Measurements from ENCODE around the gene SDR39U1.
"Not testable (repeated sequence)": the region's sequence is repeated elsewhere in the genome, so short reads cannot be mapped to it uniquely, and the experiment has no call there.

The SDR39U1 gene, protein sequence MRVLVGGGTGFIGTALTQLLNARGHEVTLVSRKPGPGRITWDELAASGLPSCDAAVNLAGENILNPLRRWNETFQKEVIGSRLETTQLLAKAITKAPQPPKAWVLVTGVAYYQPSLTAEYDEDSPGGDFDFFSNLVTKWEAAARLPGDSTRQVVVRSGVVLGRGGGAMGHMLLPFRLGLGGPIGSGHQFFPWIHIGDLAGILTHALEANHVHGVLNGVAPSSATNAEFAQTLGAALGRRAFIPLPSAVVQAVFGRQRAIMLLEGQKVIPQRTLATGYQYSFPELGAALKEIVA

DNA sequence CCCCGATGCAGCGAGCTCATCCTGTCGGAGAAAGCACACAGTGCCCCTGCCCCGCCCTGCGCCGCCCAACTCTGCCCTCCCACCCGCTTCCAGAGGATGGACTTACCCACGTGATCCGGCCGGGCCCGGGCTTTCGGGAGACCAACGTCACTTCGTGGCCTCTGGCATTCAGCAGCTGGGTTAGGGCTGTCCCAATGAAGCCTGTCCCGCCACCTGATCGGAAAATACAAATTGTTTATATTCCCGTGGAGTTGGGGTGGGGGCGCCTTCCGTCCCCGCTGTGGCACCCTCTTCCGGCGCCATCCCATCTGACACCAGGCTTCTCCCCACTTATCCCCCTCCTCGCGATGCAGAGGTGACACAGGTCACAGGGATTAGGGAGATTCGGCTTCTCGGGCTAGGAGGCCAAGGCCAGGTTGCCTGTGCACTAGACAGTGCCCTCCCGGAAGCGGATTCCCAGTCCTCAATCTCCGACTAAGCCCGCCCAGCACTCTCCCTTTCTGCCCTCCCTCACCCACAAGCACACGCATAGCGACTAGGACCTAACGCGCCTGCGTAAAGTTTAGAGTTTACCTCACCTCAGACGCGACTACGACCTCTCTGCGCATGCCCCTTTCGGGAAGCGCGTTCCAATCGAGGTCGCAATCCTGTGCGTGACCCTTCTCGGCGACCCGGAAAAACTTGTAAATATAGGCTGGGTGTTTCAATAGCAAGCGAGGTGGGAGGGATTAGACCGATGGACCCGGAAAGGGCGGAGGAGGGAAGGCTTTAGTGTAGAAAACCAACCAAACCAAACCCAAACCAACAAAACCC, at the start of gene SDR39U1:
Gene SDR39U1, minus strand, starts transcription at position 537 of the 813 bp plus-strand sequence. Its CDS starts 7 bp downstream, at position 530.
- peak; percentile 90 for DNase-seq (ENCODE audit: low read depth)

DNA sequence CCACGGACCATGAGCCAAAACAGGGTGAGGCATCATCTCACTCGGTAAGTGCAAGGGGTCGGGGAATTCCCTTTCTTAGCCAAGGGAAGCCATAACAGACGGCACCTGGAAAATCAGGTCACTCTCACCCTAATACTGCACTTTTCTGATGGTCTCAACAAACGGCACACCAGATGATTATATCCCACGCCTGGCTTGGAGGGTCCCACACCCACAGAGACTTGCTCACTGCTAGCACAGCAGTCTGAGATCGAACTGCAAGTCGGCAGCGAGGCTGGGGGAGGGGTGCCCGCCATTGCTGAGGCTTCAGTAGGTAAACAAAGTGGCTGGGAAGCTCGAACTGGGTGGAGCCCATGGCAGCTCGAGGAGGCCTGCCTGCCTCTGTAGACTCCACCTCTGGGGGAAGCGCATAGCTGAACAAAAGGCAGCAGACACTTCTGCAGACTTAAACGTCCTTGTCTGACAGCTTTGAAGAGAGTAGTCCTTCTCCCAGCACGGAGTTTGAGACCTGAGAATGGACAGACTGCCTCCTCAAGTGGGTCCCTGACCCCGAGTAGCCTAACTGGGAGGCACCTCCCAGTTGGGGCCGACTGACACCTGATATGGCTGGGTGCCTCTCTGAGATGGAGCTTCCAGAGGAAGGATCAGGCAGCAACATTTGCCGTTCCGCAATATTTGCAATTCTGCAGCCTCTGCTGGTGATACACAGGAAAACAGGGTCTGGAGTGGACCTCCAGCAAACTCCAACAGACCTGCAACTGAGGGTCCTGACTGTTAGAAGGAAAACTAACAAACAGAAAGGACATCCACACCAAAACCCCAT, 49.2 kb upstream of the SDR39U1 start:
- DNase-seq (ENCODE audit: low read depth): not testable (repeated sequence)

GRCh38 chr14:24483604-24484252, 41.2 kb upstream of the SDR39U1 start:
- no peak for DNase-seq (ENCODE audit: low read depth)

DNA sequence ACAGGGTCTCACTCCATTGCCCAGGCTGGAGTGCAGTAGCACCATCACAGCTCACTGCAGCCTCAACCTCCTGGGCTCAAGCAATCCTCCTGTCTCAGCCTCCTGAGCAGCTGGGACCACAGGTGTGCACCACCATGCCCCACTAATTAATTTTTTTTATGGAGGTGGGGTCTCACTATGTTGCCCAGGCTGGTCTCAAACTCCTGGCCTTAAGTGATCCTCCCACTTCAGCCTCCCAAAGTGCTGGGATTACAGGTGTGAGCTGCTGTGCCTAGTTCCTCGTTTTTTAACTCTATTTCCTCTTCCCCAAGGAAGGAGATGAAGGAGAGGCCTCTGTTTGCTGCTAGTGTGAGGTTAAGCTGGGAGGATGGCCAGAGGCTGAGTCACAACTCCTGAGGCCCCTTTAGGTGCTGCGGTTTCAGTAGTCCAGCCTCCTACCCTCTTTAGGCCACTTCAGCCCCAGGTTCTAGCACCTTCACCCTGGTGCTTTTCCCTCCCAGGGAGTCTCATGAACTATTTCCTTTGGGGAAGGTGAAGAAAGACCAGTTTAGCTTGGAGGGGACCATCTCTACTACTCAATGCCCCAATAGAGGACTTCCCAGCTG, 40.2 kb upstream of the SDR39U1 start:
- not testable (repeated sequence) for DNase-seq (ENCODE audit: low read depth)

GRCh38 chr14:24481622-24482324, 39.2 kb upstream of the SDR39U1 start:
- peak; percentile 24 for DNase-seq (ENCODE audit: low read depth)

GRCh38 chr14:24479999-24480398, 37.4 kb upstream of the SDR39U1 start:
- not testable (repeated sequence) for DNase-seq (ENCODE audit: low read depth)

DNA sequence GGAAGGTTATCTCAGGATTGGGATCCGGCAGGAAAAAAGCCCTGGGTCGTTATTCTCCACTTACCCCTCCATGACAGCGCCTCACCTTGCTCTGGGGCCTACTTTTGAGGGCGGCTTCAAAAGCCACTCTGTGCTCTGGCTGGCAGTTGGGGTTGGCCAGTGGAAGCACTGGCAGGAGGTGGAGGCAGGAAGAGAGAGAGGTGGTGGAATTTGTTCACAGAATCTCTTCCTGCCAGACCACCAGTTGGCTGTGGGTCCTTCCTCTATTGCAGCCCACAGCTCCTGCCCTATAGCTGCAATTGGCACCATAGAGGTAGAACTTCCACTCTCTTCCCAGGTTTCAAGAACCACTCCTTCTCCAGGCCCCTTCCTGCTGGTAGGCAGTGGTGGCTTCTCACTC, 32.7 kb upstream of the SDR39U1 start:
- DNase-seq (ENCODE audit: low read depth): no peak

DNA sequence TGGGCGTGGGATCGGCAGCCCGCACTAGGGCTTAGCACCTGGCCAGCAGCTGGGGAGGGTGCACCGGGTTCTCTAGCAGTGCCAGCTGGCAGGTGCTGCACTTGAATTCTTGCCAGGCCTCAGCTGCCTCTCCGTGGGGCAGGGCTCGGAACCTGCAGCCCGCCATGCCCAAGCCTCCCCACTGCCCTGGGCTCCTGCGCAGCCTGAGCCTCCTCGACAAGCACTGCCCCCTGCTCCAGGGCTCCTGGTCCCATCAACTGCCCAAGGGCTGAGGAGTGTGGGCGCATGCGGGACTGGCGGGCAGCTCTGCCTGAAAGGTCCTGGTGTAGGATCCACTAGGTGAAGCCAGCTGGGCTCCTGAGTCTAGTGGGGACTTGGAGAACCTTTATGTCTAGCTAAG, 30.6 kb upstream of the SDR39U1 start:
- DNase-seq (ENCODE audit: low read depth): no peak

DNA sequence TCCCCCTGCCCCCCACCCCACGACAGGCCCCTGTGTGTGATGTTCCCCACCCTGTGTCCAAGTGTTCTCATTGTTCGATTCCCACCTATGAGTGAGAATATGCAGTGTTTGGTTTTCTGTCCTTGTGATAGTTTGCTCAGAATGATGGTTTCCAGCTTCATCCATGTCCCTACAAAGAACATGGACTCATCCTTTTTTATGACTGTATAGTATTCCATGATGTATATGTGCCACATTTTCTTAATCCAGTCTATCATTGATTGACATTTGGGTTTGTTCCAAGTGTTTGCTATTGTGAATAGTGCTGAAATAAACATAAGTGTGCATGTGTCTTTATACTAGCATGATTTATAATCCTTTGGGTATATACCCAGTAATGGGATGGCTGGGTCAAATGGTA, 27.9 kb upstream of the SDR39U1 start:
- DNase-seq (ENCODE audit: low read depth): not testable (repeated sequence)

GRCh38 chr14:24465805-24466204, 23.2 kb upstream of the SDR39U1 start:
- DNase-seq (ENCODE audit: low read depth): no peak

- no peak for DNase-seq (ENCODE audit: low read depth)
Measured at GRCh38 chr14:24465368-24465767, 22.8 kb upstream of the SDR39U1 start.

- no peak for DNase-seq (ENCODE audit: low read depth)
Measured at GRCh38 chr14:24463884-24464785, 21.6 kb upstream of the SDR39U1 start.

DNA sequence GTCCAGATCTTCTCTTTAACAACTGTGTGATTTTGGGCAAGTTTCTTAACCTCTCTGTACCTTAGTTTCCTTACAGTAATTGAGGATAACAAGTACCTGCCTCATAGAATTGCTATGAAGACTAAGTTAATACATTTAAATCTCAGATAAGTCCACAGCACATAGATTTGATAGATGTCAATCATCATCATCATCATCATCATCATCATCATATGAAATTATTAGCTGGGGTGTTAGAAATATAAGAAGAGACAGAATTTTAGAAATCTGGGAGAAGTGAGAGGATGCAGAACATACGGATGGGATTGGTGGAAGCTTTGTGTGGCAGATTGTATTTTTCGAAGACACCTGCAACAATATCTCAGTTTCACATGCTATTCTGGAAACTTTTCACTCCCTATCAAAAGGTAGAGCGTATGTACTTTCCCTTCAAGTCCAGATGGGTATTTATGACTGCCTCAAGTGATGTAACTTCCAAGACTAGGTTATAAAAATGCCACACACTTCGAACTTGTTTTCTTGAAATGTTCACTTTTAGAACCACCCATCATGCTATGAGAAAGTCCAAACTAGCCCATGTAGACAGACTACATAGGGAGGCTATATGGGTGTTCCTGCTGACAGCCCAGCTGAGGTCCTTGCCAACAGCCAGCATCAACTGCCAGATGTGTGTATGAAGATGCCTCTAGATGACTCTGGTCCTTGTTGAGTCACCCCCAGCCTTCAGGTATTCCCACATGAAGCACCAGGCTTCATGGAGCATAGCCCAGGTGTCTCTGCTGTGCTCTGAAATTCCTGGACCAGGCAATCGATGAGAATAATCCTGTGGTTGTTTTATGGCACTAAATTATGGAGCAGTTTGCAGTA, 20.7 kb upstream of the SDR39U1 start:
- no peak for DNase-seq (ENCODE audit: low read depth)

DNA sequence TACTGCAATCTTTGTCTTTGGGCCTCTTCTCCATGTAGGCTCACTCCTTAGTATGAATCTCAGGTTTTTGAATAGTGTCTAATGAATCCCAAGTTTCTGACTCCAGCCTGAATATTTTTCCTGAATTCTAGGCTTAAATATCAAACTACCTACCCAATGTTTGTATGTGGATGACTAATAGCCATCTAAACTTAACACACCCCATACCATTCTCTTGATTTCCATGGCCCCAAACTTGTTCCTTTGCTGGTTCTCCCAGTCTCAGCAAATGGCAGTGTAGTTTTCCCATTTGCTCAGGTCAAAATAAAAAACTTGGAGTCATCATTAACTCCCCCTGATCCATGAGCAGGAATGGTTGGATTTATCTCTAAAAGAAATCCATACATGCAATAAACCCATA, 18.8 kb upstream of the SDR39U1 start:
- no peak for DNase-seq (ENCODE audit: low read depth)

DNA sequence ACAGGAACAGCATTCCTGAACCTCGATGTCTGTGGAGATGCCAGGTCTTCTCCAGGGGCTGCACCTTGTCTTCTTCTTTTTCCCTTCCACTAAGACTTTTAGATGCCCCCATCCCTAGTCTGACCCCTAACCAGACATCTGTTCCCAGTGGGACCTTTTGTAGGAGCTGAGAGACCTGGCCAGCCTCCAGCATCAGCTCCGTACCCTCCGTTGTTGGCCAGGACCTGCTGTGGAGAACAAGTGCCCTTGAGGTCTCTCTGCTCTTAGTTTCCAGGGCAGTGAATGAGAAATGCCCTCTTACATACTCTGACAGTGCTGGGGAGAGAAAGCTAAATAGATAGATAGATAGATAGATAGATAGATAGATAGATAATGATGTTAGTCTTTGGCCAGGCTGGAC, 16.8 kb upstream of the SDR39U1 start:
- no peak for DNase-seq (ENCODE audit: low read depth)

GRCh38 chr14:24458736-24459135, 16.2 kb upstream of the SDR39U1 start:
- no peak for DNase-seq (ENCODE audit: low read depth)

DNA sequence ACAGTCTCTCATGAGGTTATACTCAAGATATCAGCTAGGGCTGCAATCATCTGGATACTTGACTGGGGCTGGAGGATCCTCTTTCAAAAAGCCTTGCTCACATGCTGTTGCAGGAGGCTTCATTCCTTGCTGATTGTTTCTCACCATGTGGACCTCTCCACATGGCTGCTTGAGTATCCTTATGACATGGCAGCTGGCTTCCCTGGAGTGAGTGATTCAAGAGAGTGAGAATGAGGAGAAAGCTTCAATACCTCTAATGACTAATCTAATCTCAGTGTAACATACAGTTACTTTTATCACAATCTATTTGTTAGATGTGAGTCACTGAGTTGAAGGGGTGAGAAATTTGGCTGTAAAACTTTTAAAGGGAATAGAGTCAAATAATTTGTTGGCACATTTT, 14.4 kb upstream of the SDR39U1 start:
- DNase-seq (ENCODE audit: low read depth): no peak

DNA sequence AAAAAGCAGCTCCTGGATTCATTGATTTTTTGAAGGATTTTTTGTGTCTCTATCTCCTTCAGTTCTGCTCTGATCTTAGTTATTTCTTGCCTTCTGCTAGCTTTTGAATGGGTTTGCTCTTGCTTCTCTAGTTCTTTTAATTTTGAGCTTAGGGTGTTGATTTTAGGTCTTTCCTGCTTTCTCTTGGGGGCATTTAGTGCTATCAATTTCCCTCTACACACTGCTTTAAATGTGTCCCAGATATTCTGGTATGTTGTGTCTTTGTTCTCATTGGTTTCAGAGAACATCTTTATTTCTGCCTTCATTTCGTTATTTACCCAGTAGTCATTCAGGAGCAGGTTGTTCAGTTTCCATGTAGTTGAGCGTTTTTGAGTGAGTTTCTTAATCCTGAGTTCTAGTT, 8.3 kb upstream of the SDR39U1 start:
- DNase-seq (ENCODE audit: low read depth): not testable (repeated sequence)

Data from stimulated activated CD8-positive, alpha-beta memory T cell treated with anti-CD3 and anti-CD28 coated beads, Interleukin-4, amount 100 ng/mL, for 24 hours (primary cell).